Measurements from ENCODE around the gene MED25.

Gene MED25

GRCh38 chr19:49843265-49843664 lies 25.2 kb downstream of the MED25 start:
- no peak for DNase-seq (ENCODE audit: low read depth, low spot score)

DNA sequence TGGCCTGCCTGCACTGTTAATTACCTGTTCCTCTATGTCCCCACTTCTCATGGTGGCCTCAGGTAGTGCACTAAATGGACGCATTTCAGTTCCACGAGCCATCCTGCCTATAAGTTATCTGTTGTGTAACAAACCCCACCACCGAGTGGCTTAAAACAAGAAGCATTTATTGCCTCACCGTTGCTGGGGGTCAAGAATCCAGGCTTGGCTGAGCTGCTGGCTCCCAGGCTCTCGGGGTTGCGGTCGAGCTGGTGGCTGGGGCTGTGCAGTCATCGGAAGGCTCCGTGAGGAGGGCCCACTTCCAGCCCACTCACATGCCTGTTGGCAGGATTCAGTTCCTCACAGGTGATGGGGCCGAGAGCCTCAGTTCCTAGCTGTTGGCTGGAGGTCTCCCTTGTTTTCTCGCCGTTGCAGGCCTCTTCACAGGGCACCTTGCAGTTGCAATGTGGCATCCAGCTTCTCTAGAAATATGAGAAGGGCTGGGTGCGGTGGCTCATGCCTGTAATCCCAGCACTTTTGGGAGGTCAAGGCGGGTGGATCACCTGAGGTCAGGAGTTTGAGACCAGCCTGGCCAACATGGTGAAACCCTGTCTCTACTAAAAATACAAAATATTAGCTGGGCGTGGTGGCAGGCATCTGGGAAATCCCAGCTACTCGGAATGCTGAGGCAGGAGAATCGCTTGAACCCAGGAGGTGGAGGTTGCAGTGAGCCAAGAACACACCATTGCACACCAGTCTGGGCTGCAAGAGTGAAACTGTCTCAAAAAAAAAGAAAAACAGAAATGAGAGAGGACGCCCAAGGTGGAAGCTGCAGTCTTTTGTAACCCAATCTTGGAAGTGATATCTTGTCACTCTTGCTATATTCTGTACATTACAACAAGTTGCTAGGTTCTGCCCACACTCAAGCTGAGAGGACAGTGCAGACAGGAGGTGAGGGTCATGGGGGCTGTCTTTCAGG lies 26.3 kb downstream of the MED25 start:
- no peak for DNase-seq (ENCODE audit: low read depth, low spot score)

DNA sequence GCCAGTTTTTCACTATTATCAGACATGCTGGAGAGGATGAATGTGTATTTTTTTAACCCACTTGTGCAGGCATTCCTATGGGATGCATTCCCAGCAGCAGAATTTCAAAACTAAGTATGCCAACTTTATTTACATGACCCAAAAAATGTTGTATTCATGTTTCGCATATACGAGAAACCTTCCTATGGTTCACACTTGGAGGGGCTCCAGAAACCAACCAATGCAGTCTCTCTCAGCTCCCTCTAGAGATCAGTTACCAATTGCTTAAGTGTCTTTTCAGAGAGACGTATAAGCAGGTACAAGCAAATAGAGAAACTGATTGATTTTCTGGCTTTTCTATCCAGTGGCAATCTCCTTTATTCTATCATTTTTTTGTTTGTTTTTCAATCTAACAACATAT lies 27.3 kb downstream of the MED25 start:
- no peak for DNase-seq (ENCODE audit: low read depth, low spot score)

DNA sequence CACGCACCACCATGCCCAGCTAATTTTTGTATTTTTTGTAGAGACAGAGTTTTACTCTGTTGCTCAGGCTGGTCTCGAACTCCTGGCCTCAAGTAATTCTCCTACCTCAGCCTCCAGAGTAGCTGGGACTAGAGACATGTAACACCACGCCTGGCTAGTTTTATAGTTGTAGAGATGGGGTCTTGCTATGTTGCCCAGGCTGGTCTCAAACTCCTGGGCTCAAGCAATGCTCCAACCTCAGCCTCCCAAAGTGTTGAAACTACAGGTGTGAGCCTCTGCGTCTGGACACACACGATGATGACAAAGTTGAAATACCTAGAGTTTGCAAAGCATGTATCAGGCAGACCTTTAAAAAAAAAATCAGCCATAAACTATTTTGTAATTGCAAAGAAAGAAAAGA lies 28.3 kb downstream of the MED25 start:
- no peak for DNase-seq (ENCODE audit: low read depth, low spot score)

GRCh38 chr19:49847731-49848696 lies 29.9 kb downstream of the MED25 start:
- DNase-seq (ENCODE audit: low read depth, low spot score) = no peak

GRCh38 chr19:49848938-49849337 lies 30.8 kb downstream of the MED25 start:
- no peak for DNase-seq (ENCODE audit: low read depth, low spot score)

DNA sequence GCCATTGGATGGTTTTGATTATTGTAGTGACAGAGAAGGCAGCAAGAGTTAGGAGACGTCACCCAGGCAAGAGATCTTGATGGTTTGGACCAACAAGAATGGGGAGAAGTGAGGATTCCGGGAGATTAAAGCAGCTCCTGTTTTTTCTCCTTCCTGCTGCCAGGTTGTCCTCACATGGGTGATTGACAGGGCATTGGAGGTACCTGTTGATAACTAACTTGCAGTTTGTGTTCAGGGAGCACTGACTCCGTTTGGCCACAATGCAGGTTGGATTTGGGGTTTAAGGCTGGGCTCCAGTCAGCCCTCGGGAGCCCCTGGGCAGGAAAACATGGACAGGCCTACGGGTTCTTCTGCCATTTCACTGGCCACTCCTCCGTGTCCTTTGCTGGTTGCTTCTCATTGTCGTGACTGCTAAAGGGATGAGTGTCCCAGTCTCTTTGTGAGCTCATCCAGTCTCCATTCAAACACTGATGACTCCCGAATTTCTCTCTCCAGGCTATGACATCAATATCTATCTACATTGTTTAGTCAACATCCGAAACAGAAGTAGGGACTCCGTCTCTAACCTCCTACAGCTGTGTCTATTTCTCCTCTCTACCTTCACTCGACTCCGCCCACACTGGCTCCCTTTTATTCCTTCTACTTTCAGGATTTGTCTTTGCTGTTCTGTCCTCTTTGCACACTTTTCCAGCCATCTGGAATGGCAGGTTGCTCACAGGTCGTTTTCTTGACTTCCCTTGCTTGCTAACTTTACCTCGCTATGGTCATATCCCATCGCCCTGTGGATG lies 31.5 kb downstream of the MED25 start:
- no peak for DNase-seq (ENCODE audit: low read depth, low spot score)

- DNase-seq (ENCODE audit: low read depth, low spot score) = no peak
Measured at GRCh38 chr19:49850221-49850486, 32.1 kb downstream of the MED25 start.

DNA sequence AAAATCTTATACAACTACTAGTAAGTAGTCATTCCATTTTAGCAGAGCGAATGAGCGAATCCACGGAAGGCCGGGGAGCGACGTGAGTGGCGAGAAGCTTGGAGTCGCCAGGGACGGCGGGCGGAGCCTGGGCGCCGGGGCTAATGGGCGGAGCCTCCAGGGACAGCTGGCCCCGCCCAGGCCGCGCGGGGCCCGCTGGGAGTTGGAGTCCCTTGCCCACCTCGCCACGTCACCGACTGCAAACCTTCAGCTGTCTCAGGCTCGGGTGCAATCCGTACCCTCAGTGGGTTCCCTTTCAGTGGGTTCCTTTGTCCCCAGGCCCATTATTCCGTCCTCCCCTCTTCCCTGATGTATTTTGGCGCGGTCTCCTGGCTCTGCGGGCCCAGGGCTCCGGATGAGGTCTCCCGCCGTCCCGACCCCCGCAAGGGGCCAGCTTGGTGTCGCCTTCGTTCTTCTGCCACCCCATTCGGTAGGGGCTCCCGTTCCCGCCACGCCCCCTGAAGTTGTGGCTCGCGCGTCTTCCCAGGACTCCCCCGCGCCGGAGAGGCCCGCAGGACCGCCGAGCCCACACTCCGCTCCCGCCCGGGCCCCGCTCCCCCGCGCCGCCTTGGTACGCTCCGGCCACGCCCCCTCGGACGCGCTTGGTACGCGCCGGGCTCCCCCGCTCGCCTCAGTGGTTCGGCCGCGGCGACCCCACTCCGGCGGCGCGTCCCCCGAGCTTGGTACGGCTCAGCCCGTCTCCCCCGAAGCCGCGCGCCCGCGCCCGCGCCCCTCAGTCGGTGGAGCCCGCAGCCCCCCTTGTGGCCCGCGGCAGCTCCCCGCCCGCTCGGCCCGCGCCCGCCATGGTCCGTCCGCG lies 32.6 kb downstream of the MED25 start, which contains the start of gene PTOV1:
Gene PTOV1 (plus strand): TSS at position 673 of the 856 bp plus-strand sequence.
- peak; percentile 69 for DNase-seq (ENCODE audit: low read depth, low spot score)

DNA sequence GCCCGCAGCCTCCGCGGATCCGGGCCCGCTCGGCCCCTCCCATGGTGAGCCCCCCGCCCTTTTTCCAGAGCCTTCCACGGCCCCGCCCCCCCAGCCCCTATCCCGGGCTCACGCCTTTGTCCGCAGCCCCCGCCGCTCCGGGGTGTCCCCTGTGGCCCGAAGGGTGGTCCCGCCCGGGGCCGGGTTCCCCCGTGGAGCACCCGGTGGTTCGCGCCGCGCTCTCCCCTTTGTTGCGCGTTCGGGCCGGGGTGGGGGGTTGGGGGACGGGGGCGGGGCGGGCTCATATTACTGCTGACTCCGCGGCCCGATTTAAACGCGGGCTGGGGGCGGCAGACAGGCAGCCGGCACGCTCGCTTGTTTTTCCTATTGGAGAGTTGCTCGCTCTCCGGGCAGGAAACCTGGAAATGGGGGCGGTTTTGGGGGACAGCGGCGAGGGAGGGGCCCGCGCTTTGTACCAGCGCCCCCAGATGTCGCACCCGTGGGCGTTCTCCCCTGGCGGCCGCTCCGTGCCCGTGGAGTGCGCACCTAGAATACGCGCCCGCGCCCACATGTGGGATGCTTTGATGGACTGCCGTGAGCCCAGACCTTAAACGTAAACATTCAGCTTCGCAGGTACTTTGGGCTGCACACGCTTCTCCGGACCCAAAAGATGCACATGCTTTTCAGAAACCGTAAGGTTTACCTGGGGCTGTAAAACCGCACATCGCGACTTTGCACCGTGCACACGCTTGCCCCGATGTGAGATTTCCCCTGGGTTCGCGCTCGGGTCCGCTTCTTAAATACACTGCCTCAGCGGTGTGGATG lies 33.6 kb downstream of the MED25 start:
- DNase-seq (ENCODE audit: low read depth, low spot score) = no peak

DNA sequence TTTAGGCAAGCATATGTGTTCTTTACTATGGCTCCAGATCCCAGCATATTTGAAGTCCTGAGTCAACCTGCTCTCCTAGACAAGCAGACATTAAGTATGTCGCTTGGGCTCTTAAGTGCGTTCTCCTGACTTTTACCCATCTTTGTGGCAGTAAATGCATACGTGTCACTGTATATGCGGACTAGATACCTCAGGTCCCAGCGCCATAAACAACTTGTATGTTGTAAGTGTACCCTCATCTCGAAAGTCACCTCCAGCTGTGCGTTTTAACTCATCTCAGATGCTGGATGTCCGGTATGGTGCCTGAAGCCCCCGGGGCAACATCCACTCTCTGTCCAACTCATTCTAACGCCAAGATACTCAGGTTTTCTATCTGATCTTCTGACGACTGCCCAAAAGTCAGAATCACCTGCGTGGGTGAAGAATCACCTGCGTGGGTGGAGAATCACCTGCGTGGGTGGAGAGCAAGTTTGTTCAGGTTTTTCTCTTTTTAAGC lies 34.6 kb downstream of the MED25 start:
- no peak for DNase-seq (ENCODE audit: low read depth, low spot score)

GRCh38 chr19:49853852-49854377 lies 35.8 kb downstream of the MED25 start:
- no peak for DNase-seq (ENCODE audit: low read depth, low spot score)

DNA sequence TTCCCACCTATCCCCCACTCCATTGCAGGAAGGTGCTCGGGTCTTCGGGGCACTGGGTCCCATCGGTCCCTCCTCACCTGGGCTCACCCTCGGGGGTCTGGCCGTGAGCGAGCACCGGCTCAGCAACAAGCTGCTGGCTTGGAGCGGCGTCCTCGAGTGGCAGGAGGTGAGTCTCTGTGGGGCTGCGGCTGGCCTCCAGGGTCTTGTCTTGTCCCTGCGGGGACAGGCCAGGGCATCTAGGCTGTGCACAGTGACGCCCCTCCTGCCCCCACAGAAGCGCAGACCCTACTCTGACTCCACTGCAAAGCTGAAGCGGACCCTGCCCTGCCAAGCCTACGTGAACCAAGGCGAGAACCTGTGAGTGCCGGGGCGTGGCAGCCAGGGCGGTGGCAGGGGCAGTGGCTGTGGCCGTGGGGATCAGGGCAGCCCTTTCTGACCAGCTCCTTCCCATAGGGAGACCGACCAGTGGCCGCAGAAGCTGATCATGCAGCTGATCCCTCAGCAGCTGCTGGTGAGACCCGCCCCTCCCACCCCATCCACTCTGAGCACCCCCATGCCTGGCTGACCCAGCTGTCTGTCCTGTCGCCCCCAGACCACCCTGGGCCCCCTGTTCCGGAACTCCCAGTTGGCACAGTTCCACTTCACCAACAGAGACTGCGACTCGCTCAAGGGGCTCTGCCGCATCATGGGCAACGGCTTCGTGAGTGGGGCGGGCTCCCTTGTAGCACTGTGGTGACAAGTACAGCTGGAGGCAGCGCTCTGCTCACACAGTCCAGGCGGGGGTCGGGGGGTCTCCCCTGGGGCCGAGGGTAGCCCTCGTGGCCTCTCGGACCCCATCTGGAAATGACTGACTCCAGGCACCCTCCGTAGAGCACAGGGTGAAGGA lies 36.5 kb downstream of the MED25 start:
- no peak for DNase-seq (ENCODE audit: low read depth, low spot score)

DNA sequence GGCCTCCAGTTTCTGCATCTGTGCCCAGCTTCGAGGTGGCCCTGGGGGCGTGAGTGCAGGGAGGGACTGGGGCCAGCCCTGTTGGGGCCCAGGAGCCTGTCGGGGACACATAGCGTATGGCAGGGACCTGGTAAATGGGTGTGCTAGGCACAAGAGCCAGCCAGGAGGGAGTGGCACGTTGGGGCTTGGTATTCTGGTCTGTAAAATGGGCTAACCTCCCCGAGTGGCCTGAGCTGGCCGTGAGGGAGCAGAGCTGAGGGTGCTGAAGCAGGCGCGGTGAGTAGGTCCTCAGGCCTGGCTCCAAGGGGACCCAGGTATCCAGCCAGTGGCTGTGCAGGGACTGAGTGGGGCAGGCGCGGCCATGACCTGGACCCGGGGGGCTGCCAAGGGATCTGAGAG lies 37.2 kb downstream of the MED25 start:
- DNase-seq (ENCODE audit: low read depth, low spot score) = no peak

DNA sequence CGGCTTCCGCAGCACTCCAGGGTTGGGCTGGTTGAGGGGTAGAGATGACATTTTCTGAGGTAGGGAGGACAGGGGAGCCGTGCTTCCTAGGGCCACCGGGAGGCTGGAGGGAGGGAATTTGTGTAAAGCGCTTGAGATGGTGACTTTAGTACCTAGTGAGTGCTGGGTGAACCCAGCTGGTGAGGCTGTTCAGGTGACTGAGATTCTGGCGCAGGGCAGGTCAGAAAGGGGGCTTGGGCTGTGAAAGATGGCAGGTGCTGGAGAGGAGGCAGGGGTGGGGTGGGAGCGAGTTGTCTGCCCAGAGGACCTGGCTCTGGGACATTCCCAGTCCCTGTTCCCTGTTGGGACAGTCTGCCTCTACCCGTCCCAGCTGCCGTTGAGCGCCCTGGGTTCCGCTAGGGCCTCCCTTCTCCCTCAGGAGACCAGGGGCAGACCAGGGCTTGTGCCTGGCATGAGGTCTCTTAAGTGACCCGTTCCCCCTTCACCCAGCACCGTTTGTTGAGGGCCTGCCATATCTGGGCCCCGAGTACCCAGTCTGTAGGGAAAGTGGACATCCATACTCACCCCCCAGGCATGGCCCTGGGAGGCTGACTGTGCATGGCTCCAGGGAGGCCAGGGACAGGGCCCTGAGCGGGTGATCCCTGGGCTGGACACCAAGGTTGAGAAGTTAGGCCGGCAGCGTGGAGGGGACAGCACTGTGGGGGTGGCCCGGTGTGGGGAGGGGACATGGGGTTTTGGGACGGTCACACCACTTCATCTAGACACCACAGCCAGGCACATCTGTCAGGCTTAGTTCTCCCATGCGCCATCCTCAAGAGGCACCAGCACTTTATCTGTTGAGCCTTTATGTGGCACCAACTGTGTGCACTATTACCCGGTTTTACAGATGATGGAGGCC lies 37.8 kb downstream of the MED25 start:
- DNase-seq (ENCODE audit: low read depth, low spot score) = no peak

- DNase-seq (ENCODE audit: low read depth, low spot score) = no peak
Measured at GRCh38 chr19:49856574-49857021, 38.5 kb downstream of the MED25 start.
